Hematopoietic multipotent progenitor cell treated with erythropoietin and hydrocortisone succinate and interleukin-3 and kit ligand, for 6 days (in vitro differentiated cells): ENCODE results near the gene WDR7.
A peak's percentile ranks its signal among the peaks of the same experiment; 100 is the strongest.

Source experiments
- DNase-seq: peaks from one replicate; pipeline ENCODE4 v3.0.0-alpha.2; 2015

Gene WDR7

GRCh38 chr18:56658261-56658660, 7.1 kb downstream of the WDR7 start:
- DNase-seq, result no peak

GRCh38 chr18:56659111-56659510, 8.0 kb downstream of the WDR7 start:
- DNase-seq, result no peak

DNA sequence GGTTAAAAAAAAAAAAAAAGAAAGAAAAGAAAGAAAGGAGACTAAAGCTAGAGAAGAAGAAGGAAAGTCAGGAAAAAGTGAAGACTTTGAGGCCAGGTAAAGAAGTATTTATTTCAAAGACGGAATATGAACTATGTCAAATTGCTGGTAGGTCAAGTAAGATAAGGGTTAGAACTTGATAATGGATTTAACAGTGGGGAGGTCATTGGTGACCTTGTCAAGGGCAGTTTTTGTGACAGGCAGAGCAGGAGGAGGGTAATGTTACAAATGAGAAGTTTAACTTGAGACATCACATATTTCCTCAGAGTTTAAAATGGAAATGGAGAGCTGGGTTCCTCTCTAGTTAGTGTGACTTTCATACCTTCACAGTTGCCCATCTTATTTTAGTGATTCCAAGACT, 9.5 kb downstream of the WDR7 start:
- DNase-seq, result no peak

DNA sequence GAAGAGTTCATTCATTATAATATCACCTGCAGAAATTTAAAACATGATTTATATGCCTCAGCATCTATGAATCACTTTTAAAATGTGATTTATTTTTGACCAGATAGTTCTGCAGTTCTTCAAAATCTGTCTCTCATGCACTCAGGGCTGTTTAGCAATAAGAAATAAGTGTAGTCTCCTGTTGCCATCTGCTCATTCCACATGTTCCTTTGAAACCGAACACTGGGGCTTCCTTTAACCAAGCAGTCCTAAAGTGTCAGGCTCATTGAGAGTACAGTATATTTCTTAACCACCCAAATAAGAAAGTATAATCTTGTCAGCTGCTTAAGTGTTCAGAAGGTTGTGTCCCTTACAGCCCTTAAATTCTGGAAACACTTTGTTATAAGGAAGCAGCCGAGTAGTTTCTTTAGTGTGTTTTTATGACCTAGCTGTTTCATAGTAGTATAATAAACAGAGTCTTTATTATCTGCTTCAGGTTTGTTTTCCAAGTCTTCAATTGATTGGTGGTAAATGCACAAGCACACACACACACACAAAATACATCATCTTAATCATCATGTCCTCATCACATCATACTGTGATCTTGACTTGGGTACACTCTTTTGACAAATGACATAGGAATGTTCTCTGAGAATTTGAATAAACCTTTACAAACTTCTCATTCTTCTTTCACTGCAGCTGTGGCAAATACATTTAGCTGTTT, 10.4 kb downstream of the WDR7 start:
- no peak for DNase-seq

- no peak for DNase-seq
Measured at GRCh38 chr18:56662063-56662408, 10.9 kb downstream of the WDR7 start.

DNA sequence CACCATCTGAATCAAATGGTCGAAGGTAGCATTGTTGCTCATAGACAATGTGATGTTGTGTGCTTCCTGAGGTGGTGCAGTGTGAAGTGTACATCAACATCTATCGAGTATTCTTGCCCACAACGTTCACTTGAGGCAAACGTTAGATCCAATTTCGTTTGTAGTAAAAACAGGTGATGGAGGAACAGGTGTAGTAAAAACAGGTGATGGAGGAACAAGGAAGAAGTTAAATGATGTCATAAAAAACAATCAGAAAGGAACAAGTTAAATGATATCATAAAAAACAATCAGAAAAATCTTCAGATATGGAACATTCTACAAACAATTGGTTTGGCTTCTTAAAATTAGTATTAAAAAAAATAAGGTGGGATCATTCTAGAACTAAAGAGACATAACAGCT, 11.3 kb downstream of the WDR7 start:
- DNase-seq, result no peak

DNA sequence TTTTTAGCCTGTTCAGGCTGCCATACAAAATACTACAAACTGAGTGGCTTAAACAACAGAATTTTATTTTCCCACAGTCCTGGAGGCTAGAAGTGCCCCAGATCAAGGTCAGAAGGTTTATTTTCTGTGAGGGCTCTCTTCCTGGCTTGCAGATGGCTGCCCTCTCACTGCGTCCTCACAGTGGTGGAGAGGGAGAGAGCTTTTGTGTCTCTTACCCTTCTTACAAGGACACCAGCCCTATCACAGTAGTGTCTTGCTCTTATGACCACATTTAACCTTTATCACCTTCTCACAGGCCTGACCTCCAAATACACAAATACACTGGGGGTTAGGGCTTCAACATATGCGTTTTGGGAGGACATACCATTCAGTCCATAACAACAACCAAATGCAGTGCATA, 11.7 kb downstream of the WDR7 start:
- peak; percentile 79 for DNase-seq

GRCh38 chr18:56672391-56672790, 21.2 kb downstream of the WDR7 start:
- no peak for DNase-seq

DNA sequence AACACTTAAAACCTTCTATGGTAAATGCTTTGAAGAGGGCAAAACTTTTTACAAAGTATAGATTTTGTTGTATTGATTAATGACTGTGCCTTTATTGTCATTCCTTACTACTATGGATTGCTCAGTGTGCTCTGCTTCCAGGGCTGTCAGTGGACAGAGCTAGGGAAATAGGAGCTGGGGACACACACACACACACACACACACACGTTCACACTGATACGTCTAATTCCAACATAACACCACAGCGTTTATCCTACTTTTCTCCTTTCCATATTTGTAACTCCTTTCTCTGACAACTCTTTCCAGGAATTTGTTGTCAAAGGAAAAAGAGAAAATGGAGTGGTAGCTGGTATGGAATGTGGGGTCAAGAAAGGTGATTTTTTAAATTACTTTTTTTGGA, 21.8 kb downstream of the WDR7 start:
- DNase-seq, result no peak

DNA sequence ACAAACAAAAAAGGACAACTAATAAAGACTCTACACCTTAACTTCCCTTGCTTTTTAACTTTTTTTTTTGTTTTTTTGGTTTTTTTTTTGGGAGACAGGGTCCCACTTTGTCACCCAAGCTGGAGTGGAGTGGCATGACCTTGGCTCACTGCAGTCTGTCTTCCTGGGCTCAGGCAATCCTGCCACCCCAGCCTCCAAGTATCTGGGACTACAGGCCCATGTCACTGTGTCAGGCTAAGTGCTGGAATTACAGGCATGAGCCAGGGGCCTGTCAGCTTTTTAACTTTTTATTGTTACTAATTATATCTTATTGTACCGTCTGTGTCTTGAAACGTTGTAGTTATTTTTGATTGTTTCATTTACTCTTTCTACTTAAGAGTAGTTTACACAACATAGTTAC, 25.5 kb downstream of the WDR7 start:
- DNase-seq, result no peak

- no peak for DNase-seq
Measured at GRCh38 chr18:56678836-56679565, 27.8 kb downstream of the WDR7 start.

GRCh38 chr18:56684277-56684676, 33.1 kb downstream of the WDR7 start:
- no peak for DNase-seq

- no peak for DNase-seq
Measured at GRCh38 chr18:56691530-56691929, 40.4 kb downstream of the WDR7 start.

DNA sequence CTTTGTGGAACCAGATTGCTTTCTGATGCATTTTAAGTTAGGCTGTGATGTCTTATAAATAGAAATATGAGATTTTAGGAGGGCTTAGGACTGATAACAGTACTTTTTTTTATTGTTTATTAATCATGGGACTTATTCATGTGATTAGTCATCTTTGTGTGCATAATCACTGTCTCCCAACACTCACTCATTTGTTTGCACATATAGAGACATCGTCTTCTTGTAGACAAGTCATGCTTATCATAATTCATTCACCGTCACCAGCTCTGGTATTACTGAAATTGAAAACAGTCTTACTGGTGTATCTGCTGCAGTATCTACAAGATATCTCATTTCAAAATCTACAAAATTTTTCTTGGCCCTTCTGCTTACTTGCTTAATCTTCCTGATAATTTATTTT, 45.8 kb downstream of the WDR7 start:
- DNase-seq, result no peak

- peak; percentile 79 for DNase-seq
Measured at GRCh38 chr18:56702946-56703345, 51.8 kb downstream of the WDR7 start.

DNA sequence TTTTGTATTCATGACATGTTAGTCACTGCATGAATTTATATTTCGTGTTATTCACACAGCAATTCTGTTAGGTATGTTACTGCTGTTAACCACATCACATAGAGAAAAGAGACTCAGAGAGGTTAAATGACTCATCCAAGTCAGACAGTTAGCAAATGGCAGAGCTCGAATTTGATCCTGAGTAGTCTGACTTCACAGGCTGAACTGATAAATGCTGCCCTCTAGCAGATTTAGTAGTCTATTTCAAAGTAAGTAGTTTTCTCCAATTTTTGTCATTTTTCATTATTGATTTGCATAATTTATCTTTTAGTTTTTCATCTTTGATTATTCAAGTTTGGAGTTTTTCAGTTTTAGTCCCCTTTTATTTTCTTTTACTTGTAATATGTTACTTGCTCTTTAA, 58.3 kb downstream of the WDR7 start:
- peak; percentile 77 for DNase-seq

- no peak for DNase-seq
Measured at GRCh38 chr18:56711708-56712445, 60.7 kb downstream of the WDR7 start.

DNA sequence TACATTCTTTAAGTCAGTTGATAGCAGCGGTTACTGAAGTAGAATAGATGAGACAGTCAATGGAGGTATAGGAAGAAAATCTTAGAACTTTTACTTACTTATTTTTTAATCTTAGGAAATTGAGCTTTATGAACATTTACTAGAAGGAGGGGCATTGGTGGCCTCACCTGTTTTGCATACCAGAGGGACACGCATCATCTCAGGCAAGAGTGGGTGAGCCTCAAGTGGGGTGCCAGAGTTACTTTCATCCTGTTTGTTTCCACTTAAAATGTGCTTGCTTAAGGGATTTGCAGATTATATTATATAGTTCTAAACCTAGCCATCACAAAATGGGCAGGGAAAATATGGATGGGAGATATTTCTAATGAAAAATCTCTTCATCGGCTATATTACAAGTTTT, 61.6 kb downstream of the WDR7 start:
- no peak for DNase-seq

GRCh38 chr18:56715121-56715520, 64.0 kb downstream of the WDR7 start:
- DNase-seq, result no peak

DNA sequence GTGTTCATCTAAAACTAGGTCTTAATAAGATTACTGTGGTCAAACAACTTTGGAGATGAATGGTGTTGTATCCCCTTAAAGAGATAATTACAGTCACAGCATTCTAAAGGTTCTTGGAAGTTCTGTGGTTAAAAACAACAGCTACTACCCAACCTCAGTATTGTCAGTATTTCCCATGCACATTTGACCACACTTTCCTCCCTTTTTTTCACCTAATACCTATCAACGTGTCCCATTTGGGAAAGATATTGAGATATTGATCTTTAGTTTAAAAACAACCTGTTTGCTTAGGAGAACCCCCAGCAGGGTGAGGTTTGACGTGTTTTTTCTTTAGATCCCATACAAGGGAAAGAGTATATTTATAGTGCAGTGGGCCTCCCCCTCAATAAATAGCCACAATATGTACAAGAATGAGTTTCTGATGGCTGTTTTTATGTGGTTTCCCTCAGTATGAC, 65.6 kb downstream of the WDR7 start:
- peak; percentile 22 for DNase-seq

- DNase-seq, result no peak
Measured at GRCh38 chr18:56721031-56721430, 69.9 kb downstream of the WDR7 start.

DNA sequence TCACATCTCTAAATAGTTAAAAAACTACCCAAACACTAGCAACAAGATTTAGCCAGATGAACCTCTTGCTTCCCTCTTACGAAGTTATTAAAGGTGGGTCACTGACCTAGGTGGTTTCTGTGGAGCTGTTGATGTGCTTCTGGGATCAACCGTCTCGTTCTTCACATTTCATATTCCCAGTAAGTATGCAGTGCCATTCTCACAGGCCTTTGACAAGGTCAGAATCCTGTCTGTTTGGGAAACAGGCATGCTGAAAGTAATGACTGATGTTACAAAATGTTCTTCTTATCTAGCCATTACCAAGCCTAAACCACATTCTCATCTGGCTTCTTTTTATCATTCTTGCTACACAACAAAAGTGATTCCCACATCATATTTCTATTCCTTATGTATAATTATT, 70.3 kb downstream of the WDR7 start:
- DNase-seq, result peak; percentile 40

GRCh38 chr18:56722518-56722917, 71.4 kb downstream of the WDR7 start:
- no peak for DNase-seq

- no peak for DNase-seq
Measured at GRCh38 chr18:56723068-56723467, 71.9 kb downstream of the WDR7 start.
